Uterus (tissue), 4 donors: Measurements from ENCODE around the gene RAP2C. TPM values are rescaled to one million over a fixed set of nuclear protein-coding genes. Genes with fewer than 3 reads are reported as not detected.

Experiments used
- DNase-seq, 2 donors: peaks; one replicate each; pipeline ENCODE4 v3.0.0-alpha.2; 2019 to 2020
- H3K27ac ChIP-seq, 2 donors: fragments of 200-600 bp; sonication (generic); 1 replicate in 1 of 2; 2 replicates in 1 of 2; pipeline ENCODE4 v1.5.1; 2016 to 2018
- H3K27me3 ChIP-seq, 2 donors: fragments of 200-600 bp; sonication (generic); one replicate each; pipeline ENCODE4 v1.5.1; 2018 to 2019; ENCODE audit warnings: control low read depth in 1 of 2
- H3K36me3 ChIP-seq, 2 donors: fragments of 200-600 bp; sonication (generic); one replicate each; pipeline ENCODE4 v1.5.1; 2019; ENCODE audit warnings: control low read depth in 1 of 2
- H3K4me1 ChIP-seq, 2 donors: fragments of 200-600 bp; sonication (generic); one replicate each; pipeline ENCODE4 v1.5.1; 2018 to 2019; ENCODE audit warnings: control low read depth in 1 of 2
- H3K4me3 ChIP-seq, 2 donors: fragments of 200-600 bp; sonication (generic); 1 replicate in 1 of 2; 2 replicates in 1 of 2; pipeline ENCODE4 v1.5.1; 2018 to 2019; ENCODE audit warnings: mild to moderate bottlenecking in 1 of 2
- H3K9me3 ChIP-seq, 2 donors: fragments of 200-600 bp; sonication (generic); one replicate each; pipeline ENCODE4 v1.5.1; 2019; ENCODE audit warnings: control low read depth in 1 of 2
- CTCF ChIP-seq, 4 experiments: fragments of 200-600 bp in 2 of 4; fragments of 450-650 bp in 2 of 4; sonication (generic) in 2 of 4; IDR thresholded peaks; one replicate each; pipeline ENCODE4 v1.5.1; 2016 to 2019; ENCODE audit warnings: antibody characterized with exemption in 4 of 4, mild to moderate bottlenecking in 2 of 4, moderate library complexity in 1 of 4
- POLR2A ChIP-seq, 2 donors: fragments of 450-650 bp; IDR thresholded peaks; one replicate each; pipeline ENCODE4 v1.6.1; 2016; ENCODE audit warnings: antibody characterized with exemption in 2 of 2, mild to moderate bottlenecking in 1 of 2, moderate library complexity in 1 of 2
- intact Hi-C: fragments of 100-400 bp; cut with DNase I; formaldehyde crosslinking; loops from one replicate; pipeline ENCODE4 v1.15.1; 2023; ENCODE audit warnings: low total_unique reads
- total RNA-seq, 4 donors: library from RNA; depleted of rRNA in 3 of 4; stranded (reverse); fragments of >200 nt in 3 of 4; gene quantifications; one replicate each; pipeline versions ENCODE4 v1.1.0 to v1.2.4, GENCODE V29; 2014 to 2023
- donor health status: DM: yes; HTN: yes; CAD: no.

Gene RAP2C
- 100 to 1,000 TPM in 2 of 4 donors, 10 to 100 TPM in 2; 68.6 to 146 (median 111) TPM for total RNA-seq

GRCh38 chrX:132219343-132219768 is at the start of gene RAP2C:
RAP2C (minus strand) TSS chrX:132219447; CDS start chrX:132217268, 2,179 bp downstream.
- Histone ChIP-seq H3K9me3 (no peaks in the 10 kb centered on the region), H3K36me3 (no peaks in the 10 kb centered on the region), H3K27me3 (no peaks in the 10 kb centered on the region), H3K4me1 (no peaks in the 10 kb centered on the region), H3K27ac (peak within 1 kb of the TSS; percentile 89 to 99), H3K4me3 (peak within 1 kb of the TSS; percentile 64 to 74)
- DNase-seq, result peak; percentile 66 to 82
- peak; percentile 36 to 43 (median 40) for TF ChIP-seq CTCF (IDR thresholded peaks at IDR 0.05)
- peak in 1 of 2 donors; percentile 36 for TF ChIP-seq POLR2A (IDR thresholded peaks at IDR 0.05)
- intact Hi-C loops, result no loop called here

- Histone ChIP-seq H3K27ac (peak overlapping the region; percentile 64 to 75), H3K36me3 (no peaks in the 10 kb centered on the region), H3K9me3 (no peaks in the 10 kb centered on the region), H3K27me3 (no peaks in the 10 kb centered on the region), H3K4me3 (no peak overlapping the region), H3K4me1 (no peaks in the 10 kb centered on the region)
- TF ChIP-seq POLR2A (IDR thresholded peaks at IDR 0.05) (no peak), CTCF (IDR thresholded peaks at IDR 0.05) (no peak)
- intact Hi-C loops, result no loop called here
- DNase-seq, result no peak
Measured at GRCh38 chrX:132267392-132267791, 48.1 kb upstream of the RAP2C start.

GRCh38 chrX:132266583-132267355 is 47.5 kb upstream of the RAP2C start:
- intact Hi-C loops, result no loop called here
- H3K4me1 ChIP-seq, result no peaks in the 10 kb centered on the region
- TF ChIP-seq POLR2A (IDR thresholded peaks at IDR 0.05) (no peak), CTCF (IDR thresholded peaks at IDR 0.05) (no peak)
- peak in 1 of 2 donors; percentile 28 for DNase-seq
- H3K27ac ChIP-seq, result peak overlapping the region; percentile 64 to 75
- no peaks in the 10 kb centered on the region for H3K9me3 ChIP-seq
- no peaks in the 10 kb centered on the region for H3K27me3 ChIP-seq
- H3K4me3 ChIP-seq, result no peak overlapping the region
- H3K36me3 ChIP-seq, result no peaks in the 10 kb centered on the region

- Histone ChIP-seq H3K27ac (no peak overlapping the region), H3K4me3 (no peak overlapping the region), H3K27me3 (no peaks in the 10 kb centered on the region), H3K4me1 (no peaks in the 10 kb centered on the region), H3K9me3 (no peaks in the 10 kb centered on the region), H3K36me3 (no peaks in the 10 kb centered on the region)
- intact Hi-C loops, result no loop called here
- no peak for TF ChIP-seq CTCF (IDR thresholded peaks at IDR 0.05)
- TF ChIP-seq POLR2A (IDR thresholded peaks at IDR 0.05), result no peak
- DNase-seq, result no peak
Measured at GRCh38 chrX:132263127-132263526, 43.9 kb upstream of the RAP2C start.

GRCh38 chrX:132258509-132258908 is 39.3 kb upstream of the RAP2C start:
- TF ChIP-seq CTCF (IDR thresholded peaks at IDR 0.05) (no peak), POLR2A (IDR thresholded peaks at IDR 0.05) (no peak)

More at GRCh38 chrX:132258509-132258908, 39.3 kb upstream of the RAP2C start:
- Histone ChIP-seq H3K36me3 (no peaks in the 10 kb centered on the region), H3K9me3 (no peaks in the 10 kb centered on the region), H3K27me3 (no peaks in the 10 kb centered on the region), H3K4me1 (no peaks in the 10 kb centered on the region), H3K4me3 (no peak overlapping the region), H3K27ac (no peak overlapping the region)
- intact Hi-C loops, result no loop called here
- DNase-seq, result no peak
